MM.1S (cell line): ENCODE data around the gene TAGLN2.

Experiments
- DNase-seq: peaks from one replicate; pipeline ENCODE4 v3.0.0-alpha.2; 2015
- H2AFZ ChIP-seq: fragments of 300-600 bp; sonication (generic); 2 replicates; pipeline ENCODE4 v1.6.0; 2016; ENCODE audit warnings: antibody characterized with exemption, low read length
- H3F3A ChIP-seq: fragments of 300-600 bp; sonication (generic); 2 replicates; pipeline ENCODE4 v1.6.1; 2016; ENCODE audit warnings: mild to moderate bottlenecking, antibody characterized with exemption, low read length, moderate library complexity, mixed read lengths; ENCODE audit not compliant: insufficient read depth
- H3K27ac ChIP-seq: fragments of 300-600 bp; sonication (generic); 2 replicates; pipeline ENCODE4 v1.5.1; 2016; ENCODE audit warnings: mild to moderate bottlenecking, low read length
- H3K27me3 ChIP-seq: fragments of 300-600 bp; sonication (generic); replicated peaks from 2 replicates; pipeline ENCODE4 v1.6.0; 2016; ENCODE audit warnings: low read length; ENCODE audit not compliant: insufficient read depth
- H3K36me3 ChIP-seq: fragments of 300-600 bp; sonication (generic); replicated peaks from 2 replicates; pipeline ENCODE4 v1.6.1; 2016; ENCODE audit warnings: mild to moderate bottlenecking, low read length, mixed read lengths; ENCODE audit not compliant: insufficient read depth
- H3K4me1 ChIP-seq: fragments of 300-600 bp; sonication (generic); 2 replicates; pipeline ENCODE4 v1.6.1; 2016; ENCODE audit warnings: low read length, mixed read lengths
- H3K4me2 ChIP-seq: fragments of 300-600 bp; sonication (generic); 2 replicates; pipeline ENCODE4 v1.6.0; 2016; ENCODE audit warnings: low read depth, low read length
- H3K4me3 ChIP-seq: fragments of 300-600 bp; sonication (generic); 2 replicates; pipeline ENCODE4 v1.5.1; 2016; ENCODE audit warnings: low read length, mixed read lengths
- H3K79me2 ChIP-seq: fragments of 300-600 bp; sonication (generic); 2 replicates; pipeline ENCODE4 v1.6.1; 2016; ENCODE audit warnings: mixed run types, low read length, mixed read lengths
- H3K9ac ChIP-seq: fragments of 300-600 bp; sonication (generic); 2 replicates; pipeline ENCODE4 v1.6.1; 2016; ENCODE audit warnings: low read length, mixed read lengths
- H3K9me2 ChIP-seq: fragments of 300-600 bp; sonication (generic); replicated peaks from 2 replicates; pipeline ENCODE4 v1.6.1; 2016; ENCODE audit warnings: mild to moderate bottlenecking, low read length, mixed read lengths; ENCODE audit not compliant: insufficient read depth
- H3K9me3 ChIP-seq: fragments of 300-600 bp; sonication (generic); replicated peaks from 2 replicates; pipeline ENCODE4 v1.6.1; 2016; ENCODE audit warnings: mild to moderate bottlenecking, low read length, mixed read lengths; ENCODE audit not compliant: insufficient read depth
- H4K20me1 ChIP-seq: fragments of 300-600 bp; sonication (generic); 2 replicates; pipeline ENCODE4 v1.6.1; 2016; ENCODE audit warnings: mild to moderate bottlenecking, low read length, moderate library complexity, mixed read lengths; ENCODE audit not compliant: insufficient read depth
- CTCF ChIP-seq: fragments of 300-600 bp; sonication (generic); IDR thresholded peaks from 2 replicates; pipeline ENCODE4 v1.5.1; 2016; ENCODE audit warnings: antibody characterized with exemption, low read length, mixed read lengths
- EZH2 ChIP-seq: fragments of 300-600 bp; sonication (generic); optimal IDR thresholded peaks from 2 replicates; pipeline ENCODE3; 2017; ENCODE audit warnings: low read depth, mild to moderate bottlenecking, antibody characterized with exemption, low read length, mixed read lengths
- EZH2phosphoT487 ChIP-seq: fragments of 300-600 bp; sonication (generic); IDR thresholded peaks from 2 replicates; pipeline ENCODE4 v1.6.1; 2018; ENCODE audit warnings: antibody characterized with exemption, low read length

Gene TAGLN2

GRCh38 chr1:159881622-159882526 is 43.4 kb downstream of the TAGLN2 start:
- Histone ChIP-seq H3K27ac (no peak overlapping the region), H3K4me1 (peaks cover 33% of the 10 kb centered on the region), H3K27me3 (no peaks in the 10 kb centered on the region), H3K36me3 (no peaks in the 10 kb centered on the region), H3K9ac (no peak overlapping the region), H3K4me2 (no peak overlapping the region), H3K9me3 (no peaks in the 10 kb centered on the region), H2AFZ (no peak overlapping the region), H3K9me2 (no peaks in the 10 kb centered on the region), H3F3A (peaks cover 19% of the 10 kb centered on the region), H3K79me2 (no peaks in the 10 kb centered on the region), H3K4me3 (no peak overlapping the region), H4K20me1 (no peaks in the 10 kb centered on the region)
- no peak for TF ChIP-seq CTCF
- no peak for TF ChIP-seq EZH2phosphoT487
- no peak for TF ChIP-seq EZH2
- peak; percentile 71 for DNase-seq

- Histone ChIP-seq H3K9ac (no peak overlapping the region), H4K20me1 (no peaks in the 10 kb centered on the region), H3F3A (peaks cover 17% of the 10 kb centered on the region), H3K27ac (peak overlapping the region; percentile 45), H3K79me2 (no peaks in the 10 kb centered on the region), H3K4me3 (peak overlapping the region; percentile 2; the same call in 1 of the 2 replicates), H3K4me2 (peak overlapping the region; percentile 46), H3K9me2 (no peaks in the 10 kb centered on the region), H3K27me3 (no peaks in the 10 kb centered on the region), H3K9me3 (no peaks in the 10 kb centered on the region), H3K4me1 (peaks cover 30% of the 10 kb centered on the region), H3K36me3 (no peaks in the 10 kb centered on the region), H2AFZ (peak overlapping the region; percentile 12; the same call in 1 of the 2 replicates)
- DNase-seq, result peak; percentile 67
- TF ChIP-seq CTCF, result no peak
- TF ChIP-seq EZH2, result no peak
- TF ChIP-seq EZH2phosphoT487, result no peak
These were observed 44.9 kb downstream of the TAGLN2 start for GRCh38 chr1:159880430-159880829.

- TF ChIP-seq CTCF, result no peak
- TF ChIP-seq EZH2phosphoT487, result no peak
- TF ChIP-seq EZH2, result no peak
- no peaks in the 10 kb centered on the region for H3K79me2 ChIP-seq
- peak overlapping the region; percentile 46 for H3K4me2 ChIP-seq
- H3F3A ChIP-seq, result peaks cover 17% of the 10 kb centered on the region
- no peaks in the 10 kb centered on the region for H4K20me1 ChIP-seq
- peaks cover 30% of the 10 kb centered on the region for H3K4me1 ChIP-seq
- H3K9ac ChIP-seq, result no peak overlapping the region
- no peaks in the 10 kb centered on the region for H3K9me3 ChIP-seq
- no peaks in the 10 kb centered on the region for H3K9me2 ChIP-seq
- H2AFZ ChIP-seq, result no peak overlapping the region
- H3K27ac ChIP-seq, result peak overlapping the region; percentile 45
- H3K36me3 ChIP-seq, result no peaks in the 10 kb centered on the region
- no peaks in the 10 kb centered on the region for H3K27me3 ChIP-seq
- DNase-seq, result peak; percentile 61
- H3K4me3 ChIP-seq, result peak overlapping the region; percentile 2; the same call in 1 of the 2 replicates
These were observed 45.3 kb downstream of the TAGLN2 start for GRCh38 chr1:159879977-159880376.
